ENCODE data around the gene AANAT. TPM values are rescaled to one million over a fixed set of nuclear protein-coding genes. Genes with fewer than 3 reads are reported as not detected.

AANAT gene
- total and polyA plus RNA-seq, 11 donors: 0.19 TPM; not detected in 10

GRCh38 chr17:76428511-76428910 is 38.9 kb upstream of the AANAT start:
- H3K9me3 ChIP-seq: no peaks in the 10 kb centered on the region
- no peak overlapping the region for H3K4me3 ChIP-seq
- no peaks in the 10 kb centered on the region for H3K36me3 ChIP-seq
- no peak for TF ChIP-seq POLR2A (IDR thresholded peaks at IDR 0.05)
- TF ChIP-seq CTCF (IDR thresholded peaks at IDR 0.05): no peak
- DNase-seq (no peak), ATAC-seq (no peak)
- 97 to 100% (median 97%) methylated on average over 1 of the region's 1 CpG for WGBS, 4 donors
- peak overlapping the region in 5 of 12 donors; percentile 7 to 75 (median 65) for H3K27ac ChIP-seq
- intact Hi-C loops (cut with DNase I): no loop called here
- no peaks in the 10 kb centered on the region for H3K27me3 ChIP-seq
- H3K4me1 ChIP-seq: peaks cover 3 to 67% (median 42%) of the 10 kb centered on the region in 12 donors

GRCh38 chr17:76431509-76431908 is 35.9 kb upstream of the AANAT start:
- 78 to 87% (median 82%) methylated on average over 2 of the region's 2 CpGs for WGBS, 4 donors
- H3K27ac ChIP-seq: peak overlapping the region in 10 of 12 donors; percentile 14 to 77 (median 56)

GRCh38 chr17:76432004-76432403 is 35.4 kb upstream of the AANAT start:
- H3K27ac ChIP-seq: peak overlapping the region in 11 of 12 donors; percentile 14 to 77 (median 53)
- peaks cover 3 to 77% (median 41%) of the 10 kb centered on the region in 12 donors for H3K4me1 ChIP-seq
- no peaks in the 10 kb centered on the region for H3K36me3 ChIP-seq
- ATAC-seq (peak; percentile 53 to 85 (median 76)), DNase-seq (no peak)
- intact Hi-C loops (cut with DNase I): no loop called here
- H3K27me3 ChIP-seq: no peaks in the 10 kb centered on the region
- WGBS, 4 donors: 45 to 60% (median 48%) methylated on average over 6 of the region's 6 CpGs
- no peaks in the 10 kb centered on the region for H3K9me3 ChIP-seq
- H3K4me3 ChIP-seq: no peak overlapping the region
- TF ChIP-seq CTCF (IDR thresholded peaks at IDR 0.05) (peak in 1 of 12 donors; percentile 15), POLR2A (IDR thresholded peaks at IDR 0.05) (no peak)

More at GRCh38 chr17:76431509-76431908, 35.9 kb upstream of the AANAT start:
- no peaks in the 10 kb centered on the region for H3K9me3 ChIP-seq
- no peaks in the 10 kb centered on the region for H3K36me3 ChIP-seq
- ATAC-seq: peak in 1 of 4 donors; percentile 17
- no peak overlapping the region for H3K4me3 ChIP-seq
- peaks cover 3 to 82% (median 44%) of the 10 kb centered on the region in 12 donors for H3K4me1 ChIP-seq
- intact Hi-C loops (cut with DNase I): no loop called here
- no peak for TF ChIP-seq POLR2A (IDR thresholded peaks at IDR 0.05)
- TF ChIP-seq CTCF (IDR thresholded peaks at IDR 0.05): no peak
- no peaks in the 10 kb centered on the region for H3K27me3 ChIP-seq
- DNase-seq: no peak

- peak in 1 of 4 donors; percentile 41 for ATAC-seq
- H3K27me3 ChIP-seq: no peaks in the 10 kb centered on the region
- TF ChIP-seq POLR2A (IDR thresholded peaks at IDR 0.05): no peak
- peak in 9 of 12 donors; percentile 9 to 54 (median 35) for TF ChIP-seq CTCF (IDR thresholded peaks at IDR 0.05)
- H3K4me3 ChIP-seq: no peak overlapping the region
- 64 to 72% (median 71%) methylated on average over 3 of the region's 3 CpGs for WGBS, 4 donors
- intact Hi-C loops (cut with DNase I): no loop called here
- H3K9me3 ChIP-seq: no peaks in the 10 kb centered on the region
- peaks cover 0 to 74% (median 35%) of the 10 kb centered on the region in 12 donors for H3K4me1 ChIP-seq
- no peaks in the 10 kb centered on the region for H3K36me3 ChIP-seq
- no peak for DNase-seq
- H3K27ac ChIP-seq: peak overlapping the region in 10 of 12 donors; percentile 28 to 77 (median 56)
Measured at GRCh38 chr17:76432712-76433336, 34.6 kb upstream of the AANAT start.
